Naive B cell (primary cell): ENCODE data around the gene PLEKHM2. TPM values are rescaled to one million over a fixed set of nuclear protein-coding genes. Genes with fewer than 3 reads are reported as not detected.

ENCODE experiments used
- ATAC-seq, 2 donors: fragments of 150-1000 bp; cut with Tn5 transposase; 2 replicates each; pipeline ENCODE4 v1.10.0; 2021; ENCODE audit warnings: low read depth in 2 of 2, mild to moderate bottlenecking in 2 of 2, moderate library complexity in 2 of 2
- DNase-seq: peaks from one replicate; pipeline ENCODE4 v3.0.0; 2022
- H3K27ac Mint-ChIP-seq, 6 donors: one replicate each; pipeline ENCODE4 v1.8.0; 2020 to 2022; ENCODE audit warnings: mild to moderate bottlenecking in 6 of 6, mixed read lengths in 6 of 6, moderate library complexity in 5 of 6, inconsistent platforms in 2 of 6
- H3K27me3 Mint-ChIP-seq, 3 donors: one replicate each; pipeline ENCODE4 v1.8.0; 2021 to 2022; ENCODE audit warnings: mixed read lengths in 3 of 3, mild to moderate bottlenecking in 1 of 3
- H3K36me3 Mint-ChIP-seq, 2 donors: one replicate each; pipeline ENCODE4 v1.8.0; 2020 to 2022; ENCODE audit warnings: mixed read lengths in 2 of 2, inconsistent platforms in 1 of 2, mild to moderate bottlenecking in 1 of 2
- H3K4me1 Mint-ChIP-seq, 3 donors: one replicate each; pipeline ENCODE4 v1.8.0; 2020 to 2022; ENCODE audit warnings: mixed read lengths in 3 of 3, inconsistent platforms in 1 of 3, mild to moderate bottlenecking in 1 of 3, moderate library complexity in 1 of 3
- H3K4me3 Mint-ChIP-seq, 8 donors: one replicate each; pipeline ENCODE4 v1.8.0; 2020 to 2022; ENCODE audit warnings: mild to moderate bottlenecking in 8 of 8, mixed read lengths in 8 of 8, moderate library complexity in 8 of 8, inconsistent platforms in 2 of 8
- H3K9me3 Mint-ChIP-seq, 7 donors: one replicate each; pipeline ENCODE4 v1.8.0; 2020 to 2022; ENCODE audit warnings: mixed read lengths in 7 of 7, mild to moderate bottlenecking in 5 of 7, inconsistent platforms in 2 of 7, moderate library complexity in 1 of 7
- polyA plus RNA-seq, 6 donors: library from polyadenylated mRNA; unstranded; fragments of 300-500 nt; fragmentation: Illumina TruSeq; gene quantifications; one replicate each; pipeline ENCODE4 v1.2.3, GENCODE V29; 2021; ENCODE audit warnings: low read depth in 6 of 6

Gene PLEKHM2
- polyA plus RNA-seq, 6 donors from 2014 or later: 1.9 to 13.7 (median 8.9) TPM

DNA sequence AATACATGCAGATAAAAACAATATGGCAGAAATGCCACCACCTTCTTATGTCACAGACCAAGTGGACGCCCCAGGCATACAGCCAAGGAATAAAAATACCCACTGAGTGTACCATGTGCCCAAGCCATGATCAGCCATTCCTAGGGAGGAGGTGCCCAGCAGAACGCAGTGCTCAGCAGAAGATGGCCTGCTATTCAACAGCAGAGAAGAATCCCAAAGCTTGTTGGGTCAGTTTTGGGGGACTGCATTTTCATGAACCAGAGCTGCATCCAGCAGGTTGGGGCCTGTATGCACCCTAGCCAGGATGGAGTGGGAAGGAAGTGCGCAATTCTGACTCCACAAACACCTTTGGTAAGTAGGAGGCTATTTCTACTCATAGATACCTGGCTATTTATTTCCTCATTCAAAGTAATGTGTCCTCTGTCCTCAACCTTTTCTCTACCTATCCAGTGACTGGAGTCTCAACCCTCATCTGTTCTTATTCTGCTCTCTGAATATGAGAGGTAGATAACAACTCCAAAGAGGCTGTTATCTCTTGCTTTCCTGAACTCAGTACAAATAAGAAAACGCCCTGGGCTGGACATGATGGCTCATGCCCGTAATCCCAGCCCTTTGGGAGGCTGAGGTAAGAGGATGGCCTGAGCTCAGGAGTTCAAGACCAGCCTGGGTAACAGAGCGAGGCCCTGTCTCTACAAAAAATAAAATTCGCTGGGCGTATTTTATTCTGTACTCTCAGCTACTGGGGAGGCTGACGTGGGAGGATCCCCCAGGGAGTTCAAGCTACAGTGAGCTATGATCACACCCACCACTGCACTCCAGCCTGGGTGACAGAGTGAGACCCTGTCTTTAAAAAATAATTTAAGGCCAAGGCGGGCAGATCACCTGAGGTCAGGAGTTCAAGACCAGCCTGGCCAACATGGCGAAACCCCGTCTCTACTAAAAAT, 2.5 kb upstream of the PLEKHM2 start:
- DNase-seq (peak; percentile 79), ATAC-seq (peak; percentile 74 to 81)
- Mint-ChIP-seq H3K9me3 (peaks cover 0 to 3% (median 0%) of the 10 kb centered on the region in 7 donors), H3K36me3 (no peaks in the 10 kb centered on the region), H3K27me3 (no peaks in the 10 kb centered on the region), H3K4me3 (peak overlapping the region; percentile 62 to 96 (median 84)), H3K27ac (peak overlapping the region; percentile 93 to 98 (median 96)), H3K4me1 (peaks cover 40 to 67% (median 60%) of the 10 kb centered on the region in 3 donors)

DNA sequence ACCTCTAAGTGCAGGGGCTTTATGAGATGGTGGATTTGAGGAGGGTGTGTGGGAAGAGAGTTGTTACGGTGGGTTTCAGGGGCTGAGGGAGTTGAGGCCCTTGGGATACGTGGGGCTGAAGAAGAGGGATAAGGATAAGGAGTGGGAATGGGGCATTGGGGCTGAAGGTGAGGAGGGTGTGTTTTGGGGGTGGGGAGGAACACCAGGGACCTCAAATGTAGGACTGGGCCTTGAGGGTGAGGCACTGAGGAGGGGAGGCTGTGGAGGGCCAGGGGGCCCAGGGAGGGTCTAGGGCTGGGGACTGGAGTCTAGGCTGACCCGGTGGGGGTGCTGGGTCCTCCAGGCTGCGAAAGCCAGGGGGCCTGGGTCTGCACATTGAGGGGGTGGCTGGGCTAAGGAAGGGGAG, 1.2 kb upstream of the PLEKHM2 start:
- Mint-ChIP-seq H3K27ac (peak overlapping the region; percentile 93 to 98 (median 96)), H3K4me3 (peak overlapping the region; percentile 62 to 96 (median 84)), H3K4me1 (peaks cover 46 to 80% (median 73%) of the 10 kb centered on the region in 3 donors), H3K27me3 (no peaks in the 10 kb centered on the region), H3K9me3 (peaks cover 0 to 3% (median 0%) of the 10 kb centered on the region in 7 donors), H3K36me3 (no peaks in the 10 kb centered on the region)
- no peak for ATAC-seq
- no peak for DNase-seq

DNA sequence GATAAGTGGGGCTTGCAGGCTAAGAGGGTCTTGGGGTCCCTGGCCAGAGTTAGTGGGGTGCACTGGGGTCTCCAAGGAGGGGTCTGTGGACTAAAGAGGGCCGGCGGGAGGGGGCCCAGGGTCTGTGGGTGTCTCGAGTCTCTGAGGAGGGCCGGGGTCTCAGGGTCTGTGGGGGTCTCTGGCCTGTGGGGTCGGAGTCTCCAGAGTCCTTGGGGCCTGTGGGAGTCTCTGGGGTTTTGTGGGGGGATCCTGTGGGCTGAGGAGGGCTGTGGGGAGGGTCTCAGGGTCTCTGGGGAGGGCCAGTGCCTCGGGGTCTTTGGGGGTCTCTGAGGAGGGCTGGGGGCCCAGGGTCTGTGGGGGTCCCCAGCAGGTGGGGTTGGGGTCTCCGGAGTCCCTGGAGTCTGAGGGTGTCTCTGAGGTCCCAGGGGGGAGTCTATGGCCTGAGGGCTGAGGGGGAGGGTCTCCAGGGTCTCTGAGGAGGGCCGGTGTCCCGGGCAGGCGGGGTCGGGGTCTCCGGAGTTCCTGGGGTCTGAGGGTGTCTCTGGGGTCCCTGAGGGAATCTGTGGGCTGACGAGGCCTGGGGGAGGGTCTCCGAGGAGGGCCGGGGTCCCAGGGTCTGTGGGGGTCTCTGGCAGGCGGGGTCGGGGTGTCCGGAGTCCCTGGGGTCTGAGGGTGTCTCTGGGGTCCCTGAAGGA, 628 bp upstream of the PLEKHM2 start:
- H3K9me3 Mint-ChIP-seq: peaks cover 0 to 2% (median 0%) of the 10 kb centered on the region in 7 donors
- H3K36me3 Mint-ChIP-seq: no peaks in the 10 kb centered on the region
- DNase-seq (no peak), ATAC-seq (no peak)
- peak overlapping the region; percentile 62 to 96 (median 83) for H3K4me3 Mint-ChIP-seq
- H3K27ac Mint-ChIP-seq: peak overlapping the region; percentile 91 to 98 (median 96)
- peaks cover 47 to 78% (median 75%) of the 10 kb centered on the region in 3 donors for H3K4me1 Mint-ChIP-seq
- H3K27me3 Mint-ChIP-seq: no peaks in the 10 kb centered on the region

DNA sequence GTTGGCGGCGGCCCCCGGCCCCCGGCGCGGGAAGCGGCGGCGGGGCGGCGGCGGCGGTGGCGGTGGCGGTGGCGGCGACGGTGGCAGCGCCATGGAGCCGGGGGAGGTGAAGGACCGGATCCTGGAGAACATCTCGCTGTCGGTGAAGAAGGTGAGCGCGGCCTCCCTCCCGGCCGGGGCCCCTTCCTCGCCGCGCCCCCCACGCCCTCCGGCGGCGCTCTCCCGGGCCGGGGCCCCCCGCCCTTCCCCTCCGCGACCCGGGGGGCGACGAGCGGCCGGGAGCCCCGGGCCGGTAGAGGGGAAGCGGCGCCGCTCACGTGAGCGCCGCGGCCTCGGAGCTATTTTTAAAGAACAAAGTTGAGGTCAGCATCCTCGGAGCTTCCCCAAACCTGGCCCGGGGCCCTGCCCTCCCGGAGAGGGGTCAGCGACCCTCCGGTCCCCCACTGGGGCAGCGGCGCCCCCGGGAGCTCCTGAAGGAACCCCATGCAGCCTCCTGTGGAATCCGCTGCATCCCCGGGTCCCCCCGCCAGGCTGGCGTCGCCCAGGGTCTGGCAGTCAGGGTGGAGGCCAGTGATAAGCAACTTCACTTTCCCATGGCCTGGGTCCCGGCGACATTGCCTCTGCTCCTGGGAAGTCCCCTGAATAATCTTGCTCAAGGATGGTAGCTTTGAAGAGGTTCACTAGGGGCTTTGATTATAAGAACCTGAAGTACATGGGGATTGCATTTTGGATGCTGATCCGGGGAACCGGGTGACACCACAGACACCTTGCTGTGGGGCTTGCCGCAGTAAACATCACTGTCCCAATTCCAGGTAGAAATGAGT, 560 bp downstream of the PLEKHM2 start:
- H3K4me1 Mint-ChIP-seq: peaks cover 41 to 69% (median 67%) of the 10 kb centered on the region in 3 donors
- no peaks in the 10 kb centered on the region for H3K9me3 Mint-ChIP-seq
- H3K27me3 Mint-ChIP-seq: no peaks in the 10 kb centered on the region
- ATAC-seq (peak; percentile 18 to 28), DNase-seq (peak; percentile 49)
- H3K36me3 Mint-ChIP-seq: no peaks in the 10 kb centered on the region
- peak overlapping the region; percentile 80 to 93 (median 89) for H3K4me3 Mint-ChIP-seq
- peak overlapping the region; percentile 76 to 98 (median 95) for H3K27ac Mint-ChIP-seq

DNA sequence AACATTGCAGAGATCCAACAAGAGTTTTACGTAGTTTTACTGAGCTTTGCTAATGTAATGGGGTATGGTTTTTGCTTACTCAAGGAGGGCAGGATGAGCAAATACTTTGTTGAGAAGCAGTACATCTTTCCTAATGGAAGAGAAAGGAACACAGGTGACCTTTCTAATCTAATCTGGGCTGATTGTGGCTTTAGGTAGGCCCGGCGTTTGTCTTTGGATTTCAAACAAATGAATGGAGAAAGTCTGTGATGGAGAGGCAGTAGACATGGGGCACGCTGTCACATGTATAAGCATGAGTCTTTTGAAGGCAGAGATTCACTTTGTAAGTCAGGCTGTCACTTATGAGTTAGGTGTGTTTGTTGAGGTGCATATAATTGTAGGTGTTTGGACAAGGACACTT, 1.7 kb downstream of the PLEKHM2 start:
- Mint-ChIP-seq H3K36me3 (no peaks in the 10 kb centered on the region), H3K27ac (peak overlapping the region in 5 of 6 donors; percentile 22 to 95 (median 68)), H3K4me1 (peaks cover 40 to 69% (median 60%) of the 10 kb centered on the region in 3 donors), H3K4me3 (peak overlapping the region; percentile 14 to 93 (median 84)), H3K27me3 (no peaks in the 10 kb centered on the region), H3K9me3 (no peaks in the 10 kb centered on the region)
- DNase-seq: no peak
- no peak for ATAC-seq

DNA sequence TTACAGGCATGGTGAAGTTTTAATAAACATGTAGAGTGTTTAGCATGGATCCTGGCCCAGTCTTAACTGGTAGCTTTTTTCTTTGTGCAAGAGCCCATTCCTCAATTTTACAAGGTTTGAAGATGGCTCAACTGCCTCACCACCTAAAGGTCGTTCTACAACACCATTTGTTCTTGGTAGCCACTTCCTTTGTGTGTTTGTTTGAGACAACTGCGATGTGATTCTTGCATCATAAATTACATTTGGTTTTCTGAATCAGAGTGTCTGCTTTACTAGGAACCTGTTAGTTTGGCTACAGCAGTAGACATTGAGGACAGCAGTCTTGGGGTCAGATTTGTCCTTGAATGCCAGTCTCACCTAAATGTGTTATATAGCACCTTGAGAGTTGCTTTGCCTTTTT, 3.3 kb downstream of the PLEKHM2 start:
- no peaks in the 10 kb centered on the region for H3K36me3 Mint-ChIP-seq
- ATAC-seq: no peak
- DNase-seq: no peak
- no peaks in the 10 kb centered on the region for H3K27me3 Mint-ChIP-seq
- H3K27ac Mint-ChIP-seq: peak overlapping the region in 1 of 6 donors; percentile 81
- peaks cover 37 to 66% (median 50%) of the 10 kb centered on the region in 3 donors for H3K4me1 Mint-ChIP-seq
- H3K9me3 Mint-ChIP-seq: no peaks in the 10 kb centered on the region
- peak overlapping the region in 2 of 8 donors; percentile 47 to 66 for H3K4me3 Mint-ChIP-seq

DNA sequence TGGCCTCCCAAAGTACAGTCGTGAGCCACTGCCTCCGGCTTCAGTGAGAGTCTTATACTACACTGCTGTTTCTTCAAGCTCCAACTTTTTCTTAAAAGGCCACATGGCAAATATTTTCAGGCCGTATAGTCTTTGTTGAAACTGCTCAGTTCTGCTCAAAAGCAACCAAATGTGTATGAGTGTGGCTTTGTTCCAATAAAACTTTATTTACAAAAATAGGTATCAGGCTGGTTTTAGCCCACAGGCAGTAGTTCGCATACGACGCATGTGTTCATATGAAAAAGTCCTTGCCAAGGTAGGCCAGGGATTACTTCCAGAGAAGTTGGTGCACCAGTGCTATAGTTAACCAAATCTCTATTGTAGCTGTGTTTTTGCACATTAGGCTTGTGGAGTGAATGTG, 6.2 kb downstream of the PLEKHM2 start:
- no peak for ATAC-seq
- no peaks in the 10 kb centered on the region for H3K9me3 Mint-ChIP-seq
- no peaks in the 10 kb centered on the region for H3K27me3 Mint-ChIP-seq
- no peaks in the 10 kb centered on the region for H3K36me3 Mint-ChIP-seq
- H3K4me3 Mint-ChIP-seq: no peak overlapping the region
- peaks cover 36 to 64% (median 59%) of the 10 kb centered on the region in 3 donors for H3K4me1 Mint-ChIP-seq
- DNase-seq: no peak
- H3K27ac Mint-ChIP-seq: peak overlapping the region in 2 of 6 donors; percentile 34 to 37

DNA sequence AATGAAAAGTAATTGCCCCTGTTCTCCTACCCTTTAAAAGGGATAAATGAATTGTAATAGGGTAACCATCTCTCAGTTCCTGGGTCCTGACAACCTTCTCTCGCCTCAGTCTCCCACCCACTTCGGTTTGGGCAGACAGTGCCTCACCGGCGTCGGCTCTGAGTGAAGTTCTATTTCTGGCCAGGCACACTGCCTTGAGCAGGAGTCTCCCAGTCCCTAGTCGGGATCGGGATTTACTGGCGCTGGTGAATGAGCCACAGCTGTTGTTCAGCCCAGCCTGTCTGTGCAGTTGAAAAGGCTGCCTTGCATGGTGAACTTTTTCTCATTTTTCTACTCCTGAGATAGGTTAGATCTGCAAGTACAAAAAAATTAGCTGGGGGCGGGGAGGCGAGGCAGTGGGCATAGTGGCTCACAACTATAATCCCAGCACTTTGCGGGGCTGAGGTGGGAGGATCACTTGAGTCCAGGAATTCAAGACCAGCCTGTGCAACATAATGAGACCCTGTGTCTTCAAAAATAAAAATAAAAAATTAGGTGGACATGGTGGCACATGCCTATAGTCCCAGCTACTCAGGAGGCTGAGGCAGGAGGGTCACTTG, 7.4 kb downstream of the PLEKHM2 start:
- Mint-ChIP-seq H3K9me3 (no peaks in the 10 kb centered on the region), H3K4me3 (no peak overlapping the region), H3K4me1 (peaks cover 31 to 65% (median 59%) of the 10 kb centered on the region in 3 donors)

DNA sequence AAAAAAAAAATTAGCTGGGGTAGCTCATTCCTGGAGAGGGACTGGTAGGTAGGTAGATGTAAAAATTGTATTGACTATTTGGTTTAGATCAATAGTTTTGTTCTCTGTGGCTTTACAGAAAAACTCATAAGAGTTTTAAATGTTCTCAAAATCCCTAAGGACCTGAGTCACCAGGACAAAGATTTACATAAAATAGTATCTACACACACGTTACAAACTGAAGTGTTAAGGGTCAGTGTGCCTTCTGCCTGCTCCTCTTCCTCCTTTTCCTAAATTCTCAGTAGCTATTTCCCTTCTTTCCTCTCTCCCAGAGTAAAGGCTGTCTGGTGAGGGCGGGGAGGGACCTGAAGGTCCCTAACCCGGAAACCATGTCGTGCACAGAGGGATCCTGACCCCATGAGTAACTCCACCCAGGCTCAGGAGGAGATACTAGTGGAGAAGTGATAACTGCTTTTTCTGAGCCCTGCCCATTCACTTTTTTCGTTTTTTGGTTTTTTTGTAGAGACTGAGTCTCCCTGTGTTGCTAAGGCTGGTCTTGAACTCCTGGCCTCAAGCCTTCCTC, 8.1 kb downstream of the PLEKHM2 start:
- peaks cover 37 to 66% (median 59%) of the 10 kb centered on the region in 3 donors for H3K4me1 Mint-ChIP-seq
- H3K27me3 Mint-ChIP-seq: no peaks in the 10 kb centered on the region
- DNase-seq: no peak
- no peak for ATAC-seq
- no peaks in the 10 kb centered on the region for H3K9me3 Mint-ChIP-seq
- H3K27ac Mint-ChIP-seq: peak overlapping the region in 4 of 6 donors; percentile 31 to 81 (median 64)
- no peaks in the 10 kb centered on the region for H3K36me3 Mint-ChIP-seq
- H3K4me3 Mint-ChIP-seq: no peak overlapping the region

More for the DNA sequence above, 7.4 kb downstream of the PLEKHM2 start:
- DNase-seq (no peak), ATAC-seq (no peak)
- Mint-ChIP-seq H3K27ac (peak overlapping the region; percentile 31 to 86 (median 57)), H3K27me3 (no peaks in the 10 kb centered on the region), H3K36me3 (no peaks in the 10 kb centered on the region)

DNA sequence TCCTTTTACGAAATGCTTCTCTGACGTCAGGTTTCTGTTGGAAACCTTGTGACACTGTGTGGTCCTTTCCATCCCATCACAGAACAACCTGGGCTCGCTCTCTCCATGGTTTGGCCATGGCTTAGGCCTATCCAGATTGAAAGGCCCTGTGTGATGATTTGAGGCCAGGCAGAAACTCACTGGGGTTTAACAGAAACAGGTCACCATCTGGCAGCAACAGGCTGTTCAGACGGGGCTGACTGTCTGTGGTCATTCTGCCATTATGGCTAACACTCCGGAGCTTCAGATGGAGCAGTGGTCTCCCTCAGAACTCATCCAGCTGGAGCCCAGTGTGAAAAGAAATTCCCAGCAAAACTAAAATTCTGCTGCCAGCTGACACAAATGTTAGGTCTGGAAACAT, 9.3 kb downstream of the PLEKHM2 start:
- DNase-seq (no peak), ATAC-seq (no peak)
- Mint-ChIP-seq H3K36me3 (no peaks in the 10 kb centered on the region), H3K9me3 (no peaks in the 10 kb centered on the region), H3K27me3 (no peaks in the 10 kb centered on the region), H3K27ac (peak overlapping the region in 3 of 6 donors; percentile 20 to 46 (median 28)), H3K4me1 (peaks cover 36 to 64% (median 60%) of the 10 kb centered on the region in 3 donors), H3K4me3 (no peak overlapping the region)

DNA sequence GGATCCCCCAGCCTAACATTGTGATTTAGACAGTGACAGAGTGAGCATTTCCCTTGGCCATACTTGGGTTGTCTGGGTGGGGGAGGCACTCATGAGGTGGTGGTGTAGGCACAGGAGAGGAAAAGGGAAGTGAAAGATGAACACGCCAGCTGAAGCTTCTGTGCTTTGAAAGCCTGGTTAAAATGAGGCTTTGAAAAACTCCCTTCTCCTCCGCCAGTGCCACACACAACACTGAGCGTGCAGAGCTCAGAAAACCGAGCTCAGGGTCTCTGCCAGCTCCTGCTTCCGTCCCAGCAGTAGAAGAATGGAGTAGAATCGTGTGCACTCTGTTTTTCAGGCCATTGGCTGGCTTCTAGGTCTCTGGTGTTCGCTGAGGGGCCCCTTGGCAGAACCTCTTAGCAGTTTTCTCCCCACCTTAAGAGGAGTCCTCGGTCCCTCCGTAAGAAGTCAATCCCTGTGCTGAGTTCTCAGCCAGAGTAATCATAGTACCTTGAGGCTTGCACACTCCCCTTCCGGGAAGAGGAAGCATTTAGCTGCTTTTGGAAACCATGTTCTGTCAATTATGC, 12.9 kb downstream of the PLEKHM2 start:
- peaks cover 42 to 75% (median 52%) of the 10 kb centered on the region in 3 donors for H3K4me1 Mint-ChIP-seq
- no peaks in the 10 kb centered on the region for H3K36me3 Mint-ChIP-seq
- DNase-seq (peak; percentile 86), ATAC-seq (peak; percentile 94)
- no peaks in the 10 kb centered on the region for H3K9me3 Mint-ChIP-seq
- H3K27ac Mint-ChIP-seq: peak overlapping the region; percentile 72 to 99 (median 96)
- H3K4me3 Mint-ChIP-seq: peak overlapping the region; percentile 79 to 92 (median 86)
- no peaks in the 10 kb centered on the region for H3K27me3 Mint-ChIP-seq

DNA sequence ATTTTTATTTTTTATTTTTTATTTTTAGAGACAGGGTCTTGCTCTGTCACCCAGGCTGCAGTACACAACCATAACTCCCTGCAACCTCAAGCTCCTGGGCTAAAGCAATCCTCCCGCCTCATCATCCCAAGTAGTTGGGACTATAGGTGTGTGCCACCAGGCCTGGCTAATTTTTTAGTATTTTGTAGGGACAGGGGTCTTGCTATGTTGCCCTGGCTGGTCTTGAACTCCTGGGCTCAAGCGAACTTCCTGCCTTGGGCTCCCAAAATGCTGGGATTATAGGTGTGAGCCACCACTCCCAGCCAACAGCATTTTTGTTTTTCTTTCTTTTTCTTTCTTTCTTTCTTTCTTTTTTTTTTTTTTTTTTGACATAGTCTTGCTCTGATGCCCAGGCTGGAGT, 14.1 kb downstream of the PLEKHM2 start:
- Mint-ChIP-seq H3K4me3 (peak overlapping the region in 5 of 8 donors; percentile 15 to 79 (median 55)), H3K9me3 (no peaks in the 10 kb centered on the region), H3K36me3 (no peaks in the 10 kb centered on the region), H3K27me3 (no peaks in the 10 kb centered on the region), H3K27ac (peak overlapping the region in 5 of 6 donors; percentile 42 to 95 (median 81)), H3K4me1 (peaks cover 38 to 74% (median 51%) of the 10 kb centered on the region in 3 donors)
- DNase-seq (no peak), ATAC-seq (no peak)
